GM12891 (cell line): Measurements from ENCODE around the gene EIPR1.
"Not testable (repeated sequence)": the region's sequence is repeated elsewhere in the genome, so short reads cannot be mapped to it uniquely, and the experiment has no call there.

Source experiments
- DNase-seq: peaks from one replicate; pipeline ENCODE4 v3.0.0; 2011; ENCODE audit warnings: low spot score; ENCODE audit not compliant: insufficient read length
- FAIRE-seq: peaks from 2 replicates; lab custom pipeline; 2011; peaks lifted over from hg19 to GRCh38; lab: Jason Lieb, UNC
- PAX5 ChIP-seq: IDR thresholded peaks from 2 replicates; pipeline ENCODE4 v1.6.1; 2011; ENCODE audit warnings: low read length, moderate library complexity, mild to moderate bottlenecking; ENCODE audit not compliant: insufficient read depth, severe bottlenecking
- POLR2A ChIP-seq: IDR thresholded peaks from 2 replicates; pipeline ENCODE4 v1.6.1; 2011; ENCODE audit warnings: low read depth, low read length, control low read depth
- POLR2AphosphoS5 ChIP-seq: IDR thresholded peaks from 2 replicates; pipeline ENCODE4 v1.6.1; 2011; ENCODE audit warnings: low read depth, low read length, control low read depth
- POU2F2 ChIP-seq: IDR thresholded peaks from 2 replicates; pipeline ENCODE4 v1.6.1; 2011; ENCODE audit warnings: low read depth, mild to moderate bottlenecking, control low read depth, low read length, moderate library complexity
- SPI1 ChIP-seq: IDR thresholded peaks from 2 replicates; pipeline ENCODE4 v1.6.1; 2011; ENCODE audit warnings: low read depth, low read length, control low read depth
- TAF1 ChIP-seq: IDR thresholded peaks from 2 replicates; pipeline ENCODE4 v1.6.1; 2011; ENCODE audit warnings: low read depth, low read length, control low read depth

EIPR1 gene

DNA sequence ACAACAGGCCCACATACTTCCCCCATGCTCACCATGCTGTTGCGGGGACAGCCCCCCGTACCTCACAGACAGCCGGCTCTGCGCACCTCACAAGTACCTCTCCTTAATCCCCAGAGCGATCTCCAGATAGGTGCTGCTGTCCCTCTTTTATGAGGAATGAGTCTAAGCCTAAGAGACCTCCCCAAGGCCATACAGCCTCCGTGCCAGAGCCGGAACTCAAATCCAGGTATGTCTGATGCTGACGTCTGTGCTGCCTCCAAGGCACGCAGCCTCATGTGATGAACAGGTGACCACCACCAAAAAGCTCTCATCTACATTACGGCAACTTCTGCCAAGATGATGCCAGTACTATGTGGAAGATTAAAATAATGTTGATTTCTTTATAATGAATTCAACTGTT lies 85.2 kb downstream of the EIPR1 start:
- TF ChIP-seq SPI1: no peak
- TF ChIP-seq PAX5: no peak
- no peak for TF ChIP-seq POLR2A
- no peak for TF ChIP-seq POLR2AphosphoS5
- TF ChIP-seq TAF1: no peak
- no peak for TF ChIP-seq POU2F2
- FAIRE-seq (no peak), DNase-seq (no peak)

DNA sequence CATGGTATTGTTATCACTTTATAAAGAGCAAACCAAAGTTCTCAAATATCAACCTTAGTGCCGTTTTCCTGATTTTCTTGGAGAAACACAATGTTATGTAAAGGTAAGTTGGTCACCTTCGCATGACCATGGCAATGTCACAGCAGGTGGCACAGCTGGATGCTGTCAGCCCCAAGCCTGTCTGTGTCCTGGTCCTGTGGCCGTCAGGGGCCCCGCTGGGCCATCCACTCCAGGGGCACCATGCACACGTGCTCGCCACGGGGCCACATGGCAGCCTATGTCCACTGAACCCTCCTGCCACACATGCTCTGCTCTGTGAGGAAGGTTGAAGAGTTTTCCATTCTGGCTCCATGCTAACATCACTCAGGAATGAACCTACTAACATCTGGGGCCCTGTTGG lies 85.9 kb downstream of the EIPR1 start:
- DNase-seq (no peak), FAIRE-seq (no peak)
- TF ChIP-seq PAX5 (no peak), TAF1 (no peak), POU2F2 (no peak), POLR2A (no peak), POLR2AphosphoS5 (no peak), SPI1 (no peak)

DNA sequence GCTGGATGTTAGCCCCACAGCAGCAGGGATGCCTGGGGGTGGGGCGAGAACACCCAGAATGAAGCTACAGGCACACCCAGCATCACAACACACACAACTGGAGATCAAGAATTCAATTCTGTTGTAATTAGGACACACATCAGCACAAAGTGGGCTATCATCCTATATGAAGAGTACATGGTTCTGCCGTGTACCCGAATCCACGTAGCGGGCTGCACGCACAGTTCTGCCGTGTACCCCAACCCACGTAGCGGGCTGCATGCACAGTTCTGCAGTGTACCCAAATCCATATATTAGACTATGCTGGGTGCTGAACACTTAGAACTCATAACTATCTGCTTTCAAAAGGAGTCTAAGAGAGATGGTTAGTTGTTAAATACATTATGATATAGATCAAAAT lies 86.5 kb downstream of the EIPR1 start:
- TF ChIP-seq PAX5 (no peak), POLR2A (no peak), POLR2AphosphoS5 (no peak), SPI1 (no peak), POU2F2 (no peak), TAF1 (no peak)
- no peak for FAIRE-seq
- DNase-seq: no peak

GRCh38 chr2:3290655-3291054 lies 87.0 kb downstream of the EIPR1 start:
- DNase-seq: no peak
- FAIRE-seq: no peak
- no peak for TF ChIP-seq POLR2A
- TF ChIP-seq SPI1: no peak
- TF ChIP-seq POLR2AphosphoS5: no peak
- no peak for TF ChIP-seq TAF1

DNA sequence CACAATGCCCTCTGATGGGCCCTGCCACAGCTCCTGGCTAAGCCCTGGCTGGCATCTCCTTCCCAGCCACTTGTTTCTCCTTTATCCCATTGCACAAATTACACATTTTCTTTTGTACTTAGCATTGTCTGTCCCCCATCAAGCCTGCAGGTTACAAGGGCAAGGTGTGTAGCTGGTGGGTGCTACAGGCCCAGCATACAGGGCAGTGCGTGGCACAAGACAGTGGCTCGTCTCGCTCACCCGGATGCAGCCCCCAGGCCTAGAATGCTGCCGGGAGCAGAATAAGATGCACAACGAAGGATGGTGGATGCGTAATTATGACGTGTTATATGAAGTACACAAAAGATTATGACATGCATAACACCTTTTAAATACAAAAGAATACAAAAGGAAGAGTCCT lies 87.6 kb downstream of the EIPR1 start:
- no peak for FAIRE-seq
- DNase-seq: no peak

DNA sequence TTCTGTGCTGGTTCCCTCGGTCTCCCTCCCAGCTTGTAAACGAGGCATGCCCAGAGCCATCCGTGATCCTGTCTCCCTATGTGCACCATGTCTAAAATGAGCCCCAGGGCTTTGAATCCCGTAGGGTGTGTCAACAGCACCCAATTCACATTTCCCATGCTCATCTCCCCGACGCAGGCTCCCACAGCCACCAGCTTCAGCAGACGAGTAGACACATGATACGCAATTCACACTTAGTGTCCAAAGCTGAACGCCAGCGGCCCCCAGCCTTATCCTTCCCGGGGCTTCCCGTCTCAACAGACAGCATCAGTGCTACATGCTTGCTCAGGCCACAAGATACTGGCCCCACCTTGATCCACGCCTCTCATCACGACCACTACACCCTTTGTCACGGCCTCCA lies 88.1 kb downstream of the EIPR1 start:
- DNase-seq (no peak), FAIRE-seq (no peak)
- no peak for TF ChIP-seq SPI1
- TF ChIP-seq TAF1: no peak
- TF ChIP-seq PAX5: no peak
- no peak for TF ChIP-seq POU2F2
- no peak for TF ChIP-seq POLR2AphosphoS5
- TF ChIP-seq POLR2A: no peak

More for the DNA sequence above, 87.6 kb downstream of the EIPR1 start:
- no peak for TF ChIP-seq PAX5
- TF ChIP-seq SPI1: no peak
- no peak for TF ChIP-seq POLR2AphosphoS5
- TF ChIP-seq POU2F2: no peak
- TF ChIP-seq TAF1: no peak
- TF ChIP-seq POLR2A: no peak

DNA sequence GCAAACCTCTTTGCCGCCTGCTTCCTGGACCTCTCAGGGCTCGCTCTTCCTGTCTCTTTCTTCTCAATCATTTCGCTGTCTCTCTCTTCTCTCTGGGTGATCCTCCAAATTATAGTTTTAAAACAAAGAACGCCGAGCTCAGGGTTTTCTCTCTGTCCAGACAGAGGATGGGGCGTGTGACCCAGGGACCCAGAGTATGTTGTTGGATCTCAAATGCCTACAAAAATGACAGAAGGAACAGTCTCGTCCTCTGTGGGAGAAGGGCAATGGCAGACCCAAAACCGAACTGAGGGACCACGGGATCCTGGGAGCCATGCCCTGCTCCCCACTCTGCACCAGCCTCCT lies 88.5 kb downstream of the EIPR1 start:
- FAIRE-seq: no peak
- no peak for DNase-seq
- TF ChIP-seq TAF1 (no peak), PAX5 (no peak), SPI1 (no peak), POU2F2 (no peak), POLR2AphosphoS5 (no peak), POLR2A (no peak)

- DNase-seq (no peak), FAIRE-seq (no peak)
- TF ChIP-seq SPI1 (no peak), TAF1 (no peak)
Observed at GRCh38 chr2:3288470-3289170, 89.0 kb downstream of the EIPR1 start.

DNA sequence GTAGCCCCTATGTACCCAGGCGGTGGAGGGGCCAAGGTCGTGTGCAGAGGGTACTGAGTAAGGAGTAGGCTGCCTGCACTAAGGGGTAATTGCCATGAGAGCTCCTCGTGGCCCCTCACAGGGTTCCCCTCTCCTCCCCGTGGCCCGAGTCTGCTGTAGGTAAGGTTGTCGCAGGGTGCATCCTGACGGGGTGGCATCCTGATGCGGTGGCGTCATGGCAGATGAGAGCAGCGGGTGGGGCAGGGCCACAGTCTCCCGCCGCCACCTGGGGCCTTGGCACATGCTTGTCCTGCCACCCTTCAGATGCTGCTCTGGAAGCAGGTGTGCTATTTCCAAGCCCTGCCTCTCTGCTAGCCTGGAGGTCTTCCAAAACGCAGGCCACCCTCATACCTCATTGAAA lies 89.7 kb downstream of the EIPR1 start:
- DNase-seq (no peak), FAIRE-seq (no peak)
- no peak for TF ChIP-seq POLR2AphosphoS5
- TF ChIP-seq TAF1: no peak
- no peak for TF ChIP-seq POU2F2
- no peak for TF ChIP-seq SPI1
- no peak for TF ChIP-seq POLR2A
- no peak for TF ChIP-seq PAX5

GRCh38 chr2:3286646-3287036 lies 91.0 kb downstream of the EIPR1 start:
- DNase-seq, FAIRE-seq: not testable (repeated sequence)

DNA sequence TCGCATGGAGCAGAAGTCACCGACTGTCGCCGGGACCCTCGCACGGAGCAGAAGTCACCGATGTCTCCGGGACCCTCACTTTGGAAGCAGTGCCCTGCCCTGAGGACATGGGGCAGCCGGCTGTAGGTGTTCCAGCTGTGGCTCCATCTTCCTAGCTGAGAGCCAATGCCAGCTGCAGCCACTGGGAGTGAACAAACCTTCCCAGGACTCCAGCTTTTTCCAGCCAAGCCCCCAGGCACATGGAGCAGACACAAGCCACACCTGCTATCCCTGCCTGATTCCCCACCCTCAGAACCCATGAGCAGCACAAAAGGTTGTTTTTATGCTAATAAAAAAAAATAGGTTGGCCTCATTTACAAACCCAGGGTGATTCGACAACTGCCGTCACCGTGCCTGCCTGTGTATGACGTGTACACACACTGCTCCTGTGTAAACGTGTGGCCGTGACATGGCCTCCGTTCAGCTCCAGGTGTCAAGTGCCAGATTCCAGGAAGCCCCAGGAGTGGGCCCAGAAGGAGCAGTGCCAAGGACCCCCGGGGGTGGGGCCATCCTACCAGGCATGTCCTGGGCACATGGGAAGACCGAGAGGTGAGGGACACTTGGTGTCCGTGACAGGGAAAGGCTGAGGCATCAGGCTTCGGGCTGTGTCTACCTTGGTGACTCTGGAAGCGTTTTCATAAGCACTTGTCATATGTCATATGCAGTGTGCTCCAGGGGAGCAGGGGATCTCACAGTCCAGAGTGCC lies 91.5 kb downstream of the EIPR1 start:
- no peak for DNase-seq
- TF ChIP-seq POU2F2 (no peak), POLR2A (no peak), TAF1 (no peak), POLR2AphosphoS5 (no peak), PAX5 (no peak)
- no peak for FAIRE-seq
